ENCODE measurements around the gene B4GALT6.

B4GALT6 gene

DNA sequence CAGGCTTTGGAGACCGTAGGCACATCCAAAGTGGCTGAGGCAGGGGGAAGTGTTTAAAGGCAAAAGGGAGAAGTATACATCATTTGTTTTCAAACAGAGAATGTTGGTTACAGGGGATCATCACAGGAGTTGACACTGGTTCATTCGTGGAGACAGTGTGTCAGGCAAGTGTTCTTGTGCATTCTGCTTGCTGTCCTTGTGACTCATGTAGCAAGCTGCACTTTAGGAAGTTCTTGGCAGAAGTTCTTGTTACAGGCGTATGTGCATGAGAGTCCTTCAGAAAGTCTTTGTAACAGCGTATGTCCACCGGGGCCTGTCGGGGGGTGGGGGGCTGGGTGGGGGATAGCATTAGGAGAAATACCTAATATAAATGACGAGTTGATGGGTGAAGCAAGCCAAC is 36.5 kb upstream of the B4GALT6 start:
- no peak overlapping the region for H3K4me3 ChIP-seq (ENCODE audit: low read depth, low read length)
- TF ChIP-seq, protein P1, sequence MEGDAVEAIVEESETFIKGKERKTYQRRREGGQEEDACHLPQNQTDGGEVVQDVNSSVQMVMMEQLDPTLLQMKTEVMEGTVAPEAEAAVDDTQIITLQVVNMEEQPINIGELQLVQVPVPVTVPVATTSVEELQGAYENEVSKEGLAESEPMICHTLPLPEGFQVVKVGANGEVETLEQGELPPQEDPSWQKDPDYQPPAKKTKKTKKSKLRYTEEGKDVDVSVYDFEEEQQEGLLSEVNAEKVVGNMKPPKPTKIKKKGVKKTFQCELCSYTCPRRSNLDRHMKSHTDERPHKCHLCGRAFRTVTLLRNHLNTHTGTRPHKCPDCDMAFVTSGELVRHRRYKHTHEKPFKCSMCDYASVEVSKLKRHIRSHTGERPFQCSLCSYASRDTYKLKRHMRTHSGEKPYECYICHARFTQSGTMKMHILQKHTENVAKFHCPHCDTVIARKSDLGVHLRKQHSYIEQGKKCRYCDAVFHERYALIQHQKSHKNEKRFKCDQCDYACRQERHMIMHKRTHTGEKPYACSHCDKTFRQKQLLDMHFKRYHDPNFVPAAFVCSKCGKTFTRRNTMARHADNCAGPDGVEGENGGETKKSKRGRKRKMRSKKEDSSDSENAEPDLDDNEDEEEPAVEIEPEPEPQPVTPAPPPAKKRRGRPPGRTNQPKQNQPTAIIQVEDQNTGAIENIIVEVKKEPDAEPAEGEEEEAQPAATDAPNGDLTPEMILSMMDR (IDR thresholded peaks at IDR 0.05; ENCODE audit: borderline replicate concordance, insufficient read depth, low read depth, low read length), result no peak

DNA sequence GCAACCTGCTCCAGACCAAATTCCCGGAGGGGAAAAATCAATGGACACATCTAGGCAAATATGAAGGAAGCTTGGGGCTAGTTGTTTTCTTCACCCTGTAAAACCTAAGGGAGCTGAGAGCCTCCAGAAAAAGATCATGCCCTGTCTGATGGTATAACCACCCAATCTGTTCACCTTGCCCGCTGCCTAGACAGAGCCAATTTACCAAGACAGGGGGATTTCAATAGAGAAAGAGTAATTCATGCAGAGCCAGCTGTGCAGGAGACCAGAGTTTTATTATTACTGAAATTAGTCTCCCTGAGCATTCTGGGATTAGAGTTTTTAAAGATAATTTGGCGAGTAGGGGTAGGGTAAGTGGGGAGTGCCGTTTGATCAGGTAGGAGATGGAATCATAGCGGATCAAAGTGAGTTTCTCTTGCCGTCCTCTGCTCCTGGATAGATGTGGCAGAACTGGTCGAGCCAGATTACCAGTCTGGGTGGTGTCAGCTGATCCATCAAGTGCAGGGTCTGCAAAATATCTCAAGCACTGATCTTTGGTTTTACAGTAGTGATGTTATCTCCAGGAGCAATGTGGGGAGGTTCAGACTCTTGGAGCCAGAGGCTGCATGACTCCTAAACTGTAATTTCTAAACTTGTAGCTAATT is 35.1 kb upstream of the B4GALT6 start:
- H3K4me3 ChIP-seq (ENCODE audit: low read depth, low read length), result no peak overlapping the region
- TF ChIP-seq, protein P1 (IDR thresholded peaks at IDR 0.05; ENCODE audit: borderline replicate concordance, insufficient read depth, low read depth, low read length), result no peak

DNA sequence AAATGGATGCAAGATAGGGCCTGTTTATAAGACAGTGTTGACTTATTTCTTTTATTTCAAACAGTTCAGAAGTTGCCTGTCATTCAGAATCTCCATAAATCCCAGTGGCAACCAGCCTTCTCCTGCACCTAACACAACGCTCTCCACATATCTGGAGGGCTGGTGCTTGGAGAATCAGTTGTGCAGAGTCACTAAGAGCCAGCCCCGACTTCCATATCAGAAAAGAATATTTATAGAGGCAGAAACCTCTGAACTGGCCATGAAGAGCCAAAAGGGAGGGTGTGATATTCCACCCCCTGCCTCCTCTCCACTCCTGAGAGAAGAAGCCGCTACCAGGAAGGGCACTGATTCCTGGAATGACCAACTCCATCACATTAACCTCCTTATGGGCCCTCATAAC is 34.0 kb upstream of the B4GALT6 start:
- TF ChIP-seq, protein P1 (IDR thresholded peaks at IDR 0.05; ENCODE audit: borderline replicate concordance, insufficient read depth, low read depth, low read length), result no peak
- no peak overlapping the region for H3K4me3 ChIP-seq (ENCODE audit: low read depth, low read length)

GRCh38 chr18:31716362-31716761 is 32.0 kb upstream of the B4GALT6 start:
- TF ChIP-seq, protein P1 (IDR thresholded peaks at IDR 0.05; ENCODE audit: borderline replicate concordance, insufficient read depth, low read depth, low read length), result no peak
- no peak overlapping the region for H3K4me3 ChIP-seq (ENCODE audit: low read depth, low read length)

- TF ChIP-seq, protein P1 (IDR thresholded peaks at IDR 0.05; ENCODE audit: borderline replicate concordance, insufficient read depth, low read depth, low read length), result no peak
These were observed 27.2 kb upstream of the B4GALT6 start for GRCh38 chr18:31711365-31712172.

DNA sequence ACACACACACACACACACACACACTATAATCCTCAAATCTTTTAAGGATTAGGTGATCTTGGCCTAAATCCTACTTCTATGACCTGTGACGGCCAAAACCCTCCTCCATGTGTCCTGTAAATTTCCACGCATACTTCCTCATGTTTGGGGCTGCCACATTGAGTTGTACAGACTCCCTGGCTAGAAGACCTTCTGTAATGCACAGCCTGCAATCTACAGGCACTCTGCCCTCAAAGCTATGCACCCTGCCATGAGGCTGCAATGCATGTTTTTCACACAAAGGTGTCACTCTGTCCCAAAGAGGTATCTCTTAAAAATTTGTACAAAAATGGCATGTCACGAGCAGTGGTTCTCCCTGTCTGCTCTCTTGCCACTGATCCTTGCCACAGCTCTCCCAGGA is 26.4 kb upstream of the B4GALT6 start:
- TF ChIP-seq, protein P1 (IDR thresholded peaks at IDR 0.05; ENCODE audit: borderline replicate concordance, insufficient read depth, low read depth, low read length), result peak; percentile 51; the same call in 1 of the 2 replicates
- H3K4me3 ChIP-seq (ENCODE audit: low read depth, low read length), result no peak overlapping the region

More at GRCh38 chr18:31711365-31712172, 27.2 kb upstream of the B4GALT6 start:
- H3K4me3 ChIP-seq (ENCODE audit: low read depth, low read length), result no peak overlapping the region

GRCh38 chr18:31707815-31708214 is 23.4 kb upstream of the B4GALT6 start:
- no peak overlapping the region for H3K4me3 ChIP-seq (ENCODE audit: low read depth, low read length)
- TF ChIP-seq, protein P1 (IDR thresholded peaks at IDR 0.05; ENCODE audit: borderline replicate concordance, insufficient read depth, low read depth, low read length), result no peak
